ENCODE results near the gene INTS1. TPM values are rescaled to one million over a fixed set of nuclear protein-coding genes. Genes with fewer than 3 reads are reported as not detected.
"Not testable (repeated sequence)": the region's sequence is repeated elsewhere in the genome, so short reads cannot be mapped to it uniquely, and the experiment has no call there.

The INTS1 gene
- total RNA-seq, 2 donors from 2014 or later, result 29.0 to 47.0 TPM

DNA sequence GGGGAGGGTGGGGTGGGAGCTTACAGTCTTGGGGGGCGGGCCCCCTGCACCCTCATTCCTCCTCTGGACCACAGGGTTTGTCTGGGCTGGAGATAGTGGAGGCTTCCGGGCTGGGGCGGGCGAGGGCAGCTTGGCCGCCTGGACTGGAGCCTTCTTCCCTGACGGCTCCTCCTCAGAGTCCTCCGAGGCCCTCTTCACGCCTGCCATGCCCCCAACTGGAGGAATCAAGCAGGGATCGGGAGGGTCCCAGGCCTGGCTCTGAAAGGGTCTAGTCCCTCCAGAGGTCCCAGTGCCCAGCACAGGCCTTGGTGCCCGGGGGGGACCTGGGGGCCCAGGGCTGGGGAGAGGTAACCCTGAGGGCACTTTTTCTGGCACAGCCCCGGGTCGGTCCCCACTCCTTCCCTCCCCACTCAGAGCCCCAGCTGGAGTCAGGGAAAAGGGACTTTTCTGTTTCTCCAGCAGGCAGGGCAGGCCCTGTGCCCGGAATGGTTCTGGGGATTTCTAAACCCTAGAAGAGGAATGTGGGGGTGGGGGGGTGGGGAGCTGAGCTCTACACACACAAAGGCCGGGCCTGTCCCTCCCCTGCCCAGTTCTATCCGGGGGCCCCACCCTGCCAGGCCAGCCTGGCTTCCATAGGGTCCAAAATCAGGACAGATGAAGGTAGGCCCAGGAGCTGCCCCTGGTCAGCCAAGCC is 56.5 kb downstream of the INTS1 start:
- H3K27ac ChIP-seq, result peak overlapping the region in 1 of 2 donors; percentile 11
- no peaks in the 10 kb centered on the region for H3K36me3 ChIP-seq
- no peaks in the 10 kb centered on the region for H3K9me3 ChIP-seq
- no peak overlapping the region for H3K4me3 ChIP-seq
- DNase-seq (ENCODE audit: low spot score), result no peak
- H3K4me1 ChIP-seq, result peaks cover 0 to 7% of the 10 kb centered on the region in 2 donors
- TF ChIP-seq, protein P1, sequence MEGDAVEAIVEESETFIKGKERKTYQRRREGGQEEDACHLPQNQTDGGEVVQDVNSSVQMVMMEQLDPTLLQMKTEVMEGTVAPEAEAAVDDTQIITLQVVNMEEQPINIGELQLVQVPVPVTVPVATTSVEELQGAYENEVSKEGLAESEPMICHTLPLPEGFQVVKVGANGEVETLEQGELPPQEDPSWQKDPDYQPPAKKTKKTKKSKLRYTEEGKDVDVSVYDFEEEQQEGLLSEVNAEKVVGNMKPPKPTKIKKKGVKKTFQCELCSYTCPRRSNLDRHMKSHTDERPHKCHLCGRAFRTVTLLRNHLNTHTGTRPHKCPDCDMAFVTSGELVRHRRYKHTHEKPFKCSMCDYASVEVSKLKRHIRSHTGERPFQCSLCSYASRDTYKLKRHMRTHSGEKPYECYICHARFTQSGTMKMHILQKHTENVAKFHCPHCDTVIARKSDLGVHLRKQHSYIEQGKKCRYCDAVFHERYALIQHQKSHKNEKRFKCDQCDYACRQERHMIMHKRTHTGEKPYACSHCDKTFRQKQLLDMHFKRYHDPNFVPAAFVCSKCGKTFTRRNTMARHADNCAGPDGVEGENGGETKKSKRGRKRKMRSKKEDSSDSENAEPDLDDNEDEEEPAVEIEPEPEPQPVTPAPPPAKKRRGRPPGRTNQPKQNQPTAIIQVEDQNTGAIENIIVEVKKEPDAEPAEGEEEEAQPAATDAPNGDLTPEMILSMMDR (IDR thresholded peaks at IDR 0.05), result no peak
- H3K27me3 ChIP-seq, result no peaks in the 10 kb centered on the region

DNA sequence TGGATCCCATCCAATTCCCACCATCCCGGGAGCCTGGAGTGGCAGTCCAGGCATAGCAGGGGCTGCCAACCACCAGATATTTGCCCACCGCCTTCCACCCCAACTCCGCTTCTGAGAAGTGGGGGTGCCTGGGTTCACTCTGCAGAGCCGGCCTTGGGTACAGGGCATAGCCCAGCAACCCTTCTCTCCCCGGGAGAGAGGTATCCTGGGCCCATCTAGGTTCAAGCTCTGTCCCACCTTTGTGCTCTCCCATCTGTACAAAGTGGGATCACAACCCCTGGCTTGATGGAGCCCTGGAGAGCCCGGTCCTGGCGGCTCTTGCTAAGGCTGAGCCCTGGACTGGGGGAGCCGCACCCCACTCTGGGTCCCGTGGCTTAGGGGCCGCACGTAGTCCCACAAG is 57.1 kb downstream of the INTS1 start:
- no peaks in the 10 kb centered on the region for H3K27me3 ChIP-seq
- no peaks in the 10 kb centered on the region for H3K36me3 ChIP-seq
- DNase-seq (ENCODE audit: low spot score), result no peak
- H3K9me3 ChIP-seq, result no peaks in the 10 kb centered on the region
- H3K4me3 ChIP-seq, result no peak overlapping the region
- H3K4me1 ChIP-seq, result peaks cover 0 to 7% of the 10 kb centered on the region in 2 donors
- peak overlapping the region in 1 of 2 donors; percentile 11 for H3K27ac ChIP-seq
- TF ChIP-seq, protein P1 (IDR thresholded peaks at IDR 0.05), result no peak

DNA sequence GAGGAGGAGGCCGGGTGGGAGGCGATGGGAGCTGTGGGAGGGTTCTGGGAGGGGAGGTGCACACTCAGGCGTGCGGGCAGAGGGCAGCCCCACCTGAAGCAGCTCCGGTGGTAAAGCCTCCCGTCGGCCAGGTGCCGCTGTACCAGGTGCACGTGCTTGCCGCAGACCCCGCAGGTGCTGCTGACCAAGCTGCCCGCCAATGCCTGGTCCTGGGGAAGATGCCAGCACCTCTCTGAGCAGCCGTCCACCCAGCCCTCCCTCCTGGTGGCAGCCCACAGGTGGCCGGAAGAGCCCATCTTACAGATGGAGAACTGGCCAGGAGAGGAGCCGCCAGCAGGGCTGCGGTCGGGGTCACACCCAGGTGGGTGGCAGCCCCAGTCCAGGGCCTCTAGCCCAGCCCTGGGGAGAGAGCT is 57.6 kb downstream of the INTS1 start:
- Histone ChIP-seq H3K4me1 (peaks cover 0 to 7% of the 10 kb centered on the region in 2 donors), H3K27me3 (no peaks in the 10 kb centered on the region), H3K4me3 (no peak overlapping the region), H3K9me3 (no peaks in the 10 kb centered on the region), H3K27ac (no peak overlapping the region), H3K36me3 (peaks cover 4% of the 10 kb centered on the region)
- TF ChIP-seq, protein P1 (IDR thresholded peaks at IDR 0.05), result no peak
- DNase-seq (ENCODE audit: low spot score), result no peak

DNA sequence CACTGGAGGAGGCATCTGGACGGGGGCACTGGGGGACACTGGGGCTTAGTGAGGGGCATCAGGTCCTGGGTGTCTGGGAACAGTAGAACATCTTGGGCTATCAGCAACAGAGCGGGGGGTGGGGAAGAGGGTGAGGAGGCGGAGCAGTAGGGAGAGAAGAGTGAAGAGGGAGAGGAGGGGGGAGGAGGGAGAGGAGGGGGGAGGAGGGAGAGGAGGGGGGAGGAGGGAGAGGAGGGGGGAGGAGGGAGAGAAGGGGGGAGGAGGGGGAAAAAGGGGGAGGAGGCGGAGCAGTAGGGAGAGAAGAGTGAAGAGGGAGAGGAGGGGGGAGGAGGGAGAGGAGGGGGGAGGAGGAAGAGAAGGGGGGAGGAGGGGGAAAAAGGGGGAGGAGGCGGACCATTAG is 58.2 kb downstream of the INTS1 start:
- H3K27ac ChIP-seq; H3K4me3 ChIP-seq; H3K36me3 ChIP-seq; H3K4me1 ChIP-seq; H3K27me3 ChIP-seq; H3K9me3 ChIP-seq; DNase-seq (ENCODE audit: low spot score): not testable (repeated sequence)

DNA sequence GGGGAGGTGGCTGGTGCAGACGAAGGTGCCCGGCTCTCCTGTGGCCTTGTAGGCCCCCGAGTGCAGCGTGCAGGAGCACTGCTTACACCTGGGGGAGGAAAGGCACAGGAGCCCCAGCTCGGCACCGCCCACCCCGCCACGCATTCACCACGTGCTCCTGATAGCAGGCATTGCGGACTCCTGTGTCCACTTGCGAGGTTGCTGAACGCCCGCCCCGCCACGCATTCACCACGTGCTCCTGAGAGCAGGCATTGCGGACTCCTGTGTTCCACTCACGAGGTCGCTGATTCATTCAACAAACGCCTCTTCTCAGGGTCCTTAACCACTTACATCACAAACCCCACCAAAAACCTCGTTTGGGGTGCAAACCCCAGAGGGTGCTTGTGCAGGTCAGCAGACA is 58.8 kb downstream of the INTS1 start:
- H3K4me1 ChIP-seq, result peaks cover 0 to 7% of the 10 kb centered on the region in 2 donors
- TF ChIP-seq, protein P1 (IDR thresholded peaks at IDR 0.05), result no peak
- DNase-seq (ENCODE audit: low spot score), result no peak
- H3K27me3 ChIP-seq, result no peaks in the 10 kb centered on the region
- H3K27ac ChIP-seq, result no peak overlapping the region
- H3K9me3 ChIP-seq, result no peaks in the 10 kb centered on the region
- no peak overlapping the region for H3K4me3 ChIP-seq
- peaks cover 7% of the 10 kb centered on the region for H3K36me3 ChIP-seq

DNA sequence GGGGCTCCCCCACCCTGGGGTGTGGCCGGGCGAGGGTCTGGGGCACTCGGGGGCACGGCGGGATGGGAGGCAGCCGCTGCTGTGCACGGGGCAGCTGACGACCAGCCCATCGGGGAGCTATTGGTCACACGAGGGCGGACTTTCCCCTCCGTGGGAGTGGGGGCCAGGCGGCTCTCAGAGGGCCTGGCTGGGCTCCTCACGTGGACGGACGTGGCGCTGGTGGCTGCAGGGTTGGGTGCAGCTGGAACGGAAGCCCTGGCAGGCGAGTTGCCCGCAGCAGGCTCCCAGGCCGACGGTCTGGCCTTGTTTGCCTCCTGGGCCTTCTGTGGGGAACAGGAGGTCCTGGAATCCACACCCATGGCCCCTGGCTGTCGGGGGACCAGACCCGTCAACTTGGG is 59.3 kb downstream of the INTS1 start:
- H3K9me3 ChIP-seq, result no peaks in the 10 kb centered on the region
- H3K4me3 ChIP-seq, result no peak overlapping the region
- peaks cover 7% of the 10 kb centered on the region for H3K36me3 ChIP-seq
- TF ChIP-seq, protein P1 (IDR thresholded peaks at IDR 0.05), result no peak
- no peak for DNase-seq (ENCODE audit: low spot score)
- H3K27ac ChIP-seq, result no peak overlapping the region
- H3K4me1 ChIP-seq, result peaks cover 0 to 7% of the 10 kb centered on the region in 2 donors
- no peaks in the 10 kb centered on the region for H3K27me3 ChIP-seq
